GM12878 (cell line): ENCODE measurements around the gene RBM48. TPM values are rescaled to one million over a fixed set of nuclear protein-coding genes. Genes with fewer than 3 reads are reported as not detected.
"Not testable (repeated sequence)": the region's sequence is repeated elsewhere in the genome, so short reads cannot be mapped to it uniquely, and the experiment has no call there.

ENCODE experiments used
- ATAC-seq: fragments of 200-7000 bp; cut with Tn5 transposase; 3 replicates; pipeline ENCODE4 v1.9.1; 2020; ENCODE audit warnings: mild to moderate bottlenecking, moderate library complexity
- BruUV-seq: library from RNA; stranded (reverse); fragments of 400-500 nt; replicated peaks from 2 replicates; lab custom pipeline; 2021; lab: Mats Ljungman, UMichigan
- CTCF ChIA-PET: fragments of 300-600 bp; sonication (Branson Sonifier 250); formaldehyde crosslinking; extraction: SDS; loops from one replicate; lab custom pipeline; 2021; ENCODE audit warnings: inconsistent platforms; lab: Yijun Ruan, JAX
- POLR2A ChIA-PET: fragments of 350-600 bp; formaldehyde crosslinking; extraction: SDS; loops from one replicate; lab custom pipeline; 2021; ENCODE audit warnings: inconsistent platforms; lab: Charles Lee
- RAD21 ChIA-PET: fragments of 300-600 bp; sonication (Branson Sonifier 250); formaldehyde crosslinking; loops from one replicate; lab custom pipeline; 2023; ENCODE audit warnings: antibody characterized with exemption; ENCODE audit not compliant: unreplicated experiment; lab: Charles Lee
- SMC1A ChIA-PET: fragments of 300-600 bp; sonication (Branson Sonifier 250); formaldehyde crosslinking; loops from one replicate; lab custom pipeline; 2023; ENCODE audit not compliant: unreplicated experiment, uncharacterized antibody; lab: Charles Lee
- DNase-seq: peaks from one replicate; pipeline ENCODE4 v3.0.0-alpha.2; 2011; ENCODE audit warnings: low read depth, low spot score
- FAIRE-seq: peaks from 3 replicates; lab custom pipeline; 2011; peaks lifted over from hg19 to GRCh38; lab: Jason Lieb, UNC
- H2AFZ ChIP-seq: 2 replicates; pipeline ENCODE4 v1.6.0; 2011; ENCODE audit warnings: low read depth, low read length, control low read depth; ENCODE audit not compliant: control insufficient read depth
- H3K27ac ChIP-seq: 2 replicates; pipeline ENCODE4 v1.5.1; 2011; ENCODE audit warnings: control low read depth; ENCODE audit not compliant: control insufficient read depth, insufficient read depth
- H3K27me3 ChIP-seq, 2 experiments: replicated peaks in 1 of 2; 2 replicates each; pipeline versions ENCODE4 v1.6.0 to v1.6.1; 2011; ENCODE audit warnings: low read length in 1 of 2; ENCODE audit not compliant: control insufficient read depth in 2 of 2, insufficient read depth in 2 of 2
- H3K36me3 ChIP-seq, 2 experiments: 2 replicates each; pipeline ENCODE4 v1.5.1; 2011; ENCODE audit warnings: low read length in 1 of 2; ENCODE audit not compliant: control insufficient read depth in 2 of 2, insufficient read depth in 2 of 2
- H3K4me1 ChIP-seq: 2 replicates; pipeline ENCODE4 v1.6.1; 2011; ENCODE audit warnings: mild to moderate bottlenecking, low read length, moderate library complexity, mixed read lengths; ENCODE audit not compliant: control insufficient read depth, insufficient read depth
- H3K4me2 ChIP-seq: 2 replicates; pipeline ENCODE4 v1.6.0; 2011; ENCODE audit warnings: control low read depth; ENCODE audit not compliant: control insufficient read depth, insufficient read depth
- H3K4me3 ChIP-seq: fragments of 200-600 bp; sonication (generic); 2 replicates; pipeline ENCODE4 v1.5.1; 2016
- H3K79me2 ChIP-seq: 2 replicates; pipeline ENCODE4 v1.6.0; 2011; ENCODE audit warnings: low read length; ENCODE audit not compliant: control insufficient read depth, insufficient read depth
- H3K9ac ChIP-seq: 2 replicates; pipeline ENCODE4 v1.8.0; 2011; ENCODE audit warnings: low read length, control low read depth, mixed read lengths; ENCODE audit not compliant: control insufficient read depth, insufficient read depth
- H3K9me3 ChIP-seq: replicated peaks from 3 replicates; pipeline ENCODE4 v1.5.1; 2011; ENCODE audit warnings: mild to moderate bottlenecking, low read length; ENCODE audit not compliant: control insufficient read depth, insufficient read depth
- H4K20me1 ChIP-seq: 2 replicates; pipeline ENCODE4 v1.6.0; 2011; ENCODE audit not compliant: control insufficient read depth, insufficient read depth
- BRCA1 ChIP-seq: IDR thresholded peaks from 2 replicates; pipeline ENCODE4 v1.6.1; 2011; ENCODE audit warnings: low read depth, low read length, improper control_type of control experiment
- CHD1 ChIP-seq: IDR thresholded peaks from 2 replicates; pipeline ENCODE4 v1.6.1; 2012; ENCODE audit warnings: low read depth, low read length, improper control_type of control experiment
- CHD2 ChIP-seq: IDR thresholded peaks from 2 replicates; pipeline ENCODE4 v1.6.1; 2011; ENCODE audit warnings: low read depth, low read length, improper control_type of control experiment, borderline replicate concordance
- CREM ChIP-seq: IDR thresholded peaks from 2 replicates; pipeline ENCODE4 v1.6.1; 2014; ENCODE audit warnings: antibody characterized with exemption, low read depth
- EP300 ChIP-seq, 2 experiments: fragments of 150-350 bp in 1 of 2; IDR thresholded peaks; 2 replicates each; pipeline ENCODE4 v1.6.1; 2011 to 2012; ENCODE audit warnings: low read depth in 2 of 2, low read length in 2 of 2, borderline replicate concordance in 1 of 2, improper control_type of control experiment in 1 of 2, inconsistent platforms in 1 of 2; ENCODE audit not compliant: control insufficient read depth in 1 of 2
- FOXM1 ChIP-seq: IDR thresholded peaks from 2 replicates; pipeline ENCODE4 v1.6.1; 2012; ENCODE audit warnings: low read depth, mild to moderate bottlenecking, inconsistent platforms, low read length, moderate library complexity
- NRF1 ChIP-seq: conservative IDR thresholded peaks from 2 replicates; pipeline ENCODE4 v1.6.1; 2011; ENCODE audit warnings: mild to moderate bottlenecking, low read depth, low read length, improper control_type of control experiment
- RAD51 ChIP-seq: fragments of 450-650 bp; IDR thresholded peaks from 2 replicates; pipeline ENCODE4 v1.6.1; 2016; ENCODE audit warnings: moderate library complexity, mild to moderate bottlenecking, inconsistent platforms
- SP1 ChIP-seq: IDR thresholded peaks from one replicate; pipeline ENCODE4 v1.6.1; 2011; ENCODE audit warnings: low read depth, low read length
- SUPT20H ChIP-seq: IDR thresholded peaks from 2 replicates; pipeline ENCODE4 v1.6.1; 2011; ENCODE audit warnings: low read depth, mild to moderate bottlenecking, low read length, moderate library complexity, borderline replicate concordance; ENCODE audit not compliant: control insufficient read depth
- TAF1 ChIP-seq: IDR thresholded peaks from 2 replicates; pipeline ENCODE4 v1.6.1; 2011; ENCODE audit warnings: mild to moderate bottlenecking, low read depth, low read length, borderline replicate concordance
- TCF12 ChIP-seq: IDR thresholded peaks from 2 replicates; pipeline ENCODE4 v1.6.1; 2011; ENCODE audit warnings: low read depth, mild to moderate bottlenecking, low read length
- ZBED1 ChIP-seq: IDR thresholded peaks from 2 replicates; pipeline ENCODE4 v1.6.1; 2016; ENCODE audit warnings: borderline replicate concordance
- WGBS: methylation state at CpG from one replicate; pipeline ENCODE4 v1.1.6; 2016; ENCODE audit warnings: low lambda C conversion rate; ENCODE audit not compliant: insufficient replicate concordance, insufficient coverage; ENCODE audit errors: missing lambda C conversion rate; 5-methylcytosine and 5-hydroxymethylcytosine counted together
- in situ Hi-C: fragments of 300-500 bp; cut with MboI; formaldehyde crosslinking; loops from 9 replicates; pipeline ENCODE4 v1.14.3; 2018; ENCODE audit warnings: mixed read lengths
- intact Hi-C: fragments of 100-400 bp; cut with micrococcal nuclease; formaldehyde crosslinking; loops from one replicate; pipeline ENCODE4 v1.14.2; 2022; ENCODE audit not compliant: unreplicated experiment
- polyA plus RNA-seq, 11 experiments: library from polyadenylated mRNA; depleted of rRNA in 4 of 11; unstranded in 6 of 11; stranded (reverse) in 5 of 11; fragments of >200 nt; fragmentation: Nextera tagmentation in 4 of 11; fragmentation: Illumina TruSeq in 1 of 11; extraction: Ambion mirVana in 4 of 11; extraction: Trizol in 1 of 11; gene quantifications; 1 replicate in 1 of 11; 2 replicates in 10 of 11; pipeline versions ENCODE4 v1.2.1 to v1.2.3, GENCODE V29; 2011 to 2016; ENCODE audit warnings: inconsistent platforms in 2 of 11, missing spikeins in 2 of 11, low read depth in 1 of 11
- total RNA-seq, 4 experiments: library from RNA; depleted of rRNA in 3 of 4; stranded (reverse); fragments of >200 nt in 3 of 4; fragmentation: Illumina TruSeq in 1 of 4; extraction: Trizol in 1 of 4; gene quantifications; 2 replicates each; pipeline versions ENCODE4 v1.2.1 to v1.2.3, GENCODE V29; 2013 to 2021
- TF ChIP-seq, protein P1 (sequence below): fragments of 450-650 bp; IDR thresholded peaks from 2 replicates; pipeline ENCODE4 v1.6.1; 2018; ENCODE audit warnings: mild to moderate bottlenecking, low read depth, moderate library complexity; ENCODE audit not compliant: partially characterized antibody

RBM48 gene
- total and polyA plus RNA-seq, 10 of the 15 experiments (the other 5 are each of a cell fraction or from before 2014, with no cell fraction given), result 8.5 to 14.7 (median 11.6) TPM

DNA sequence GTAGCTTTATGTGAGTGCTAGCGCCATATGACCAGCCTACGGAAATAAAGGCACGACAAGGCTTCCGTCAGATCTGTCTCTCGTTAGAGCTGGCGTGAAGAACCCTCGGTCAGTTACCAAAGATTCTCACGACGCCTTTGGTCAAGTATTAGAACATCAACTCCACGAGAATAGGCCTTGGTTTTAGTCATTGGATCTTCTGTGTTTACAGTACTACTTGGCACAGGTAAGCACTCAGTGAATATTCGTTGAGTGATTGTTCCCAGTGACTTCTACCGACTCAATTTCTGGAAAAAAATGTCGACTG lies 316 bp downstream of the RBM48 start (continued):
- TF ChIP-seq, protein P1, sequence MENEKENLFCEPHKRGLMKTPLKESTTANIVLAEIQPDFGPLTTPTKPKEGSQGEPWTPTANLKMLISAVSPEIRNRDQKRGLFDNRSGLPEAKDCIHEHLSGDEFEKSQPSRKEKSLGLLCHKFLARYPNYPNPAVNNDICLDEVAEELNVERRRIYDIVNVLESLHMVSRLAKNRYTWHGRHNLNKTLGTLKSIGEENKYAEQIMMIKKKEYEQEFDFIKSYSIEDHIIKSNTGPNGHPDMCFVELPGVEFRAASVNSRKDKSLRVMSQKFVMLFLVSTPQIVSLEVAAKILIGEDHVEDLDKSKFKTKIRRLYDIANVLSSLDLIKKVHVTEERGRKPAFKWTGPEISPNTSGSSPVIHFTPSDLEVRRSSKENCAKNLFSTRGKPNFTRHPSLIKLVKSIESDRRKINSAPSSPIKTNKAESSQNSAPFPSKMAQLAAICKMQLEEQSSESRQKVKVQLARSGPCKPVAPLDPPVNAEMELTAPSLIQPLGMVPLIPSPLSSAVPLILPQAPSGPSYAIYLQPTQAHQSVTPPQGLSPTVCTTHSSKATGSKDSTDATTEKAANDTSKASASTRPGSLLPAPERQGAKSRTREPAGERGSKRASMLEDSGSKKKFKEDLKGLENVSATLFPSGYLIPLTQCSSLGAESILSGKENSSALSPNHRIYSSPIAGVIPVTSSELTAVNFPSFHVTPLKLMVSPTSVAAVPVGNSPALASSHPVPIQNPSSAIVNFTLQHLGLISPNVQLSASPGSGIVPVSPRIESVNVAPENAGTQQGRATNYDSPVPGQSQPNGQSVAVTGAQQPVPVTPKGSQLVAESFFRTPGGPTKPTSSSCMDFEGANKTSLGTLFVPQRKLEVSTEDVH, result peak; percentile 4
- no peak for TF ChIP-seq SUPT20H
- TF ChIP-seq RAD51, result 0 out of 2 replicates have a peak, but pooled peaks have one; percentile 7
- TF ChIP-seq ZBED1, result no peak
- no peak for TF ChIP-seq CREM

GRCh38 chr7:92534572-92534971 lies 6.0 kb downstream of the RBM48 start:
- in situ Hi-C loops (no loop called here), intact Hi-C loops (no loop called here)
- DNase-seq, result no peak
- no peaks in the 10 kb centered on the region for H3K27me3 ChIP-seq
- no peak overlapping the region for H3K4me2 ChIP-seq
- BruUV-seq, result no TSS peak
- peaks cover 2 to 27% of the 10 kb centered on the region in 2 experiments; a peak in 3 of 4 replicates for H3K36me3 ChIP-seq
- H3K4me3 ChIP-seq, result no peak overlapping the region
- no peak overlapping the region for H3K9ac ChIP-seq
- H3K9me3 ChIP-seq, result no peaks in the 10 kb centered on the region
- FAIRE-seq, result no peak
- ChIA-PET SMC1A (no interaction called here), RAD21 (no interaction called here), POLR2A (no interaction called here), CTCF (no interaction called here)
- ATAC-seq, result no peak
- no peaks in the 10 kb centered on the region for H4K20me1 ChIP-seq
- peaks cover under 1% of the 10 kb centered on the region for H3K79me2 ChIP-seq
- 99% methylated on average over 9 of the region's 9 CpGs for WGBS
- H3K27ac ChIP-seq, result no peak overlapping the region
- no peaks in the 10 kb centered on the region for H3K4me1 ChIP-seq
- TF ChIP-seq CHD1 (no peak), FOXM1 (no peak), BRCA1 (no peak), NRF1 (no peak), CHD2 (no peak), TCF12 (no peak), TAF1 (no peak), EP300 (IDR thresholded peaks at IDR 0.05; ENCODE audit: borderline replicate concordance in 1 of 2, control insufficient read depth in 1 of 2, low read depth in 2 of 2, low read length in 2 of 2) (no peak), SP1 (no peak)
- no peak overlapping the region for H2AFZ ChIP-seq

GRCh38 chr7:92543542-92543941 lies 14.9 kb downstream of the RBM48 start:
- intact Hi-C loops, H3K4me1 ChIP-seq, H3K36me3 ChIP-seq, H3K9me3 ChIP-seq, SMC1A ChIA-PET, DNase-seq, in situ Hi-C loops, H3K27me3 ChIP-seq, FAIRE-seq, ATAC-seq, CTCF ChIA-PET, H3K27ac ChIP-seq, H3K9ac ChIP-seq, H3K4me3 ChIP-seq, RAD21 ChIA-PET, H3K4me2 ChIP-seq, BruUV-seq, H3K79me2 ChIP-seq, H2AFZ ChIP-seq, H4K20me1 ChIP-seq: not testable (repeated sequence)
- 73% methylated on average over 3 of the region's 3 CpGs for WGBS
- POLR2A ChIA-PET, result interaction anchor here (0.7 kb wide), 1 partner anchor 34 kb away, joined by 3 read pairs; no protein-coding TSS in a partner anchor
